NCI-H128 (cell line): ENCODE results near the gene MED16.
"Not testable (repeated sequence)": the region's sequence is repeated elsewhere in the genome, so short reads cannot be mapped to it uniquely, and the experiment has no call there.

Experiments used
- DNase-seq: peaks from one replicate; lab custom pipeline; 2025; ENCODE audit not compliant: unreplicated experiment; lab: John Stamatoyannopoulos, UW

The MED16 gene

GRCh38 chr19:840519-841206 is 52.3 kb downstream of the MED16 start, which contains the start of gene PRTN3:
PRTN3 (plus strand) TSS chr19:840999; CDS start chr19:841009, 10 bp downstream.
- no peak for DNase-seq

DNA sequence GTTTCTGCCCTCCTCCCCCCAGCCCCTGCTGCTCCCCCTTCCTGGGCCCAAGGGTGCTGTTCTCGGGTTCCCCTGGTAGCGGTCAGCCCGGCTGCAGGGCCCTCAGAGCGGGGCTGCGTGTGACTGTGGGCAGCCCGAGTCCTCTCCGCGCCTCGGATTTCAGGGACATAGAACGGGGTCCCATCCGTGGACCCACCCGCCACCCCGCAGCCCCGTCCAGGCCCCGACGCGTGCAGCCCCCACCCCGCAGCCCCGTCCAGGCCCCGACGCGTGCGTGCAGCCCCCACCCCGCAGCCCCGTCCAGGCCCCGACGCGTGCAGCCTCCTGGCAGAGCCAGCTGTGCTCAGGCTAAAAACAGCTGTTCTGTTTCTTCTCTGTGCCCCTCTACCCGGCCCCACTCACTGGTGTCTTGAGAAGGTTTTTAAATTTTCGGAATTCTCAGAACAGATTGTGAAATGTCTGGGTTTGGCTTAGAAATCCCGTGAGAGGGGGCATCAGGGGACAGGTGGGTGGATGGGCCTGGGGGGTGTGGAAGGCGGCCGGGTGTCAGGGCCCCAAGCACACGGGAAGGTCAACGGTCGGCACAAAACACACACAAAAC is 57.7 kb downstream of the MED16 start:
- no peak for DNase-seq

- DNase-seq = no peak
Observed at GRCh38 chr19:834216-834615, 58.8 kb downstream of the MED16 start.

DNA sequence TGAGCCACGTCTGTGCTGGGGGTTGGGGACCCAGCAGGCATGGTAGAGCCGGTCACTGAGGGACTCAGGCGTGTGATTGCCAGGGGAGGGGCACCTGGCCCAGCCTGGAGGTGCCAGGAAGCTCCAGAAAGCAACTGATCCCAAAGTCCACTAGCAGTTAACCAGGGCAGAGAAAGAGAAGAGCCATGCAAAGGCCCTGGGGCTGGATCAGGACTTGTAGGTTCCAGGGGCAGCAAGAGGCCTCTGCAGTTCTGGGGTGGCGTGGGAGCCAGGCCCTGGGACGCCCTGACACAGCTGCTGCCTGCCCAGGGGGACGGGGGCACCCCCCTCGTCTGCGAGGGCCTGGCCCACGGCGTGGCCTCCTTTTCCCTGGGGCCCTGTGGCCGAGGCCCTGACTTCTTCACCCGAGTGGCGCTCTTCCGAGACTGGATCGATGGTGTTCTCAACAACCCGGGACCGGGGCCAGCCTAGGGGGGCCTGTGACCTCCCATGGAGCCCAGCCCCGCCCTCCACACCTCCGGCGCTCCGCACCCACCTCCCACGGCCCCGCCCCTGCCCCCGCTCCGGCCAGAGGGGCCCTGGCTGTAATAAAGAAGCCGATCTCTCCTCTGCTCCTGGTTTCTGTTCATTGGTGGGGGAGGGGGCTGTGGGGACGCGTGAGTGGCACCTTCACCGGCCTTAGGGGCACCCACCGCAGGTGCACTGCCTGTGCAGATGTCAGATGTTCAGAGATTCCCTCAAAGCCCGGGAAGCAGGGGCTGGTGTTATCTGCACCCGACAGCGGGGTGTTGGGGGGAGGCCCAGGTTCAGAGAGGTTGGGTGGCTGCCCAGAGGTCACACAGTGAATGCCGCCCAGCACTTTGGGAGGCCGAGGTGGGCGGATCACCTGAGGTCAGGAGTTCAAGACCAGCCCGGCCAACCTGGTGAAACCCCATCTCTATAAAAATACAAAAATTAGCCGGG is 61.3 kb downstream of the MED16 start:
- no peak for DNase-seq

GRCh38 chr19:829129-829758 is 63.7 kb downstream of the MED16 start:
- no peak for DNase-seq

- no peak for DNase-seq
Observed at GRCh38 chr19:827710-828321, 65.2 kb downstream of the MED16 start, which contains the start of gene AZU1. AZU1 (plus strand) TSS chr19:827837; CDS start chr19:827847, 10 bp downstream.

- no peak for DNase-seq
Observed at GRCh38 chr19:827314-827709, 65.7 kb downstream of the MED16 start.

- DNase-seq = no peak
Observed at GRCh38 chr19:825897-826644, 66.9 kb downstream of the MED16 start.

DNA sequence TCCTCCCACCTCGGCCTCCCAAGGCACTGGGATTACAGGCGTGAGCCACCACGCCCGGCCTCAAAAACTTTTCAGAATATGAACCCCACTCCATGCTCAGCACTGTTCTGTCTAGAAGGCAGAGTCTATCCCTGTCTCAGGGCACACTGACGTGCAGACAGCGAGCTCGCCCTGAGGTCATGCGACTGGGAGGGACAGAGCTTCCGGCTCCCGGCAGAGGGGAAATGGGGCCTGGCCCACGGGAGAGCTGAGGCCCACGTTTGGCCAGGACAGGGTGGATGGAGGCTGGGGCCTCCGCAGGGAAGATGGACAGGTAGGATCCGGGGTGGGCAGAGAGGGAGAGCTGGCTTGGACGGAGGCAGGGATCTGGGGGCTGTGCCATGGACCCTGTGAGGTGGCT is 68.1 kb downstream of the MED16 start:
- DNase-seq = no peak

DNA sequence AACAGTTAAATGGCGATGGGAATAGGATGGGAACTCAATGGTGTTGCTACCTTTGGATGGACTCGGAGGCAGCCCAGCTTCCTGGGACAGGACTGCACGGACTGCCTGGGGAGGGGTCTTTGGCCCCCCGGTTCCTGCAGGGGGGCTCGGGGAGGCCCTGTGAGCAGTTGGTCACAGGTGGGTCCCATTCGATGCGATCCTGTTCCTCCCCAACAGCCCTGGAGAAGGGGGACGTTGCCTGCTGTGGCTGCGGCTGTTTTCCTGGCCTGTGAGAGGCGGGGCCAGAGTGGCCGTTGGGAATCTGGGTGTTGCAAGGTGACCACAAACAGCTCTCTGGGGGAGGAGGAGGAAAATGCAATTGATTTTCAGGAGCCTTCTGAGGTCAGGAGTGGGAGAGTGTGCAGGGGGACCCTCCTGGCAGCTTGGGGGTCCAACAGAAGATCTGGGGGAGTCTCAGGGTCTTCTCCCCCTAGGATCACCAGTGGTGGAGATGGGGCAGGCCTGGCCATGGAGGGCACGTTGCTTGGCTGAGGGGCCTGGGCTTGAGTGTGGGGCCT is 69.3 kb downstream of the MED16 start:
- DNase-seq = no peak

DNA sequence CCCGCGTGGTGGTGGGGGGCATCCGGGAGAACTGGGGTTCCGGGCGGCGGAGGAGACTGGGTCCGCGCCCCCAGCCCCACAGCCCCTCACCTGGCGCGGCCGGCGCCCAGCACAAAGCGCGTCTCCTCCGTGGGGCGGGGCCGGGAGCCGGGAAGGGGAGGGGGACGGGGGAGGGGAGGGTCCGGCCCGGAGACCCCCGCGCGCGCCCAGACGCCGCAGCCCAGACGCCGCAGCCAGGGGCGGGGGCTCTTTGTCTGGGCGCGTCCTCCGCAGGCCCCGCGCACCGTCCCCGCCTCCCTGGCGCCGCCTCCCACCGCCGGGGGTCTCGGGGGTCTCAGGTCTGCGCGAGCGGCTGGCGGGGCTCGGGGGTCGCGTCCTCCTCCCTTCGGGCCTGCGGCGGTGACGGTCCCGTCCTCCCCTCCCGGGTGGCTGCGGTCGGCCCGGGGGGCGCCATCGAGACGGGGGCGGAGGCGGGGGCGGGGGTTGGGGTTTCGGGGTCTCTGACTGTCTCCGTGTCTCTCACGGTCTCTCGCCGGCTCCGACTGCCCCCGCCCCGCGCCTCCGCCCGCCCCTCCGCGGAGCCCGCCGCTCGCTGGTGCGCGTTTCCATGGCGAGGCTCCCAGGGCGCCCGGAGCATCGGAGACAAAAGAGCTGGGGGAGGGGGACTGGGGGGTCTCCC is 71.0 kb downstream of the MED16 start, which contains the start of gene PLPPR3:
Gene PLPPR3 (minus strand): TSS at position 131 of the 679 bp plus-strand sequence. CDS start 396 bp downstream, outside the sequence.
- no peak for DNase-seq

GRCh38 chr19:821231-821824 is 71.7 kb downstream of the MED16 start:
- no peak for DNase-seq

GRCh38 chr19:820212-820611 is 72.8 kb downstream of the MED16 start:
- DNase-seq = not testable (repeated sequence)
